Kidney (tissue), 14 donors: Measurements from ENCODE around the gene AKT3. TPM values are rescaled to one million over a fixed set of nuclear protein-coding genes. Genes with fewer than 3 reads are reported as not detected.

Source experiments
- DNase-seq, 5 donors: peaks; one replicate each; pipeline ENCODE4 v3.0.0-alpha.2; 2013 to 2020
- FAIRE-seq: peaks from 2 replicates; lab custom pipeline; 2012; peaks lifted over from hg19 to GRCh38; lab: Jason Lieb, UNC
- H3K27ac ChIP-seq, 2 donors: one replicate each; pipeline ENCODE4 v1.7.0; 2013; ENCODE audit warnings: low read depth in 2 of 2, low read length in 2 of 2, inconsistent platforms in 1 of 2
- H3K27me3 ChIP-seq: one replicate; pipeline ENCODE4 v1.7.1; 2013; ENCODE audit warnings: low read length, inconsistent platforms; ENCODE audit not compliant: control insufficient read depth, insufficient read depth
- H3K36me3 ChIP-seq, 3 donors: one replicate each; pipeline versions ENCODE4 v1.7.0 to v1.7.1; 2013; ENCODE audit warnings: low read length in 3 of 3, control low read depth in 1 of 3, inconsistent platforms in 1 of 3; ENCODE audit not compliant: insufficient read depth in 3 of 3, control insufficient read depth in 2 of 3
- H3K4me1 ChIP-seq, 3 donors: one replicate each; pipeline versions ENCODE4 v1.7.0 to v1.7.1; 2013; ENCODE audit warnings: low read length in 3 of 3, inconsistent platforms in 1 of 3, low read depth in 1 of 3; ENCODE audit not compliant: control insufficient read depth in 2 of 3, insufficient read depth in 2 of 3
- H3K4me3 ChIP-seq, 3 donors: one replicate each; pipeline versions ENCODE4 v1.7.0 to v1.8.1; 2013; ENCODE audit warnings: low read length in 3 of 3, control low read depth in 1 of 3, inconsistent platforms in 1 of 3
- H3K9ac ChIP-seq, 3 donors: one replicate each; pipeline versions ENCODE4 v1.7.0 to v1.7.1; 2013; ENCODE audit warnings: low read length in 3 of 3, control low read depth in 1 of 3, inconsistent platforms in 1 of 3
- H3K9me3 ChIP-seq, 3 donors: one replicate each; pipeline versions ENCODE4 v1.7.0 to v1.7.1; 2013; ENCODE audit warnings: low read length in 3 of 3, control low read depth in 1 of 3, inconsistent platforms in 1 of 3; ENCODE audit not compliant: control insufficient read depth in 2 of 3, insufficient read depth in 1 of 3
- intact Hi-C: fragments of 100-400 bp; cut with DNase I; formaldehyde crosslinking; loops from one replicate; pipeline ENCODE4 v1.11.1; 2022
- polyA plus RNA-seq: library from polyadenylated mRNA; stranded (reverse); fragments of 350-450 nt; fragmentation: Illumina TruSeq; extraction: RNeasy Lipid Tissue Mini Kit (QIAGEN cat#74804); gene quantifications from one replicate; pipeline ENCODE4 v1.2.3, GENCODE V29; 2014; ENCODE audit warnings: low read depth, low replicate concordance; ENCODE audit not compliant: insufficient read depth
- total RNA-seq: library from RNA; stranded (reverse); fragmentation: NEBNext Ultra II Directional; extraction: Animal tissue kit (Norgen Biotek cat#: 25700); gene quantifications from one replicate; pipeline ENCODE4 v1.2.1, GENCODE V29; 2021
- TF ChIP-seq, protein P1 (sequence below): IDR thresholded peaks from 3 replicates; pipeline ENCODE4 v1.5.1; 2012; ENCODE audit warnings: mild to moderate bottlenecking, moderate library complexity, borderline replicate concordance; ENCODE audit not compliant: insufficient read depth; ENCODE audit errors: extremely low read depth
- donor health status: control.
- donor health status: control.
- donor health status: control.
- donor health status: control.
- donor health status: control.
- donor health status: DM: yes; HTN: yes; CAD: no.
- donor health status: Normal renal cell carcinoma (clear cell type).

AKT3 gene
- total and polyA plus RNA-seq, 2 donors from 2014 or later = 9.5 to 81.6 TPM

DNA sequence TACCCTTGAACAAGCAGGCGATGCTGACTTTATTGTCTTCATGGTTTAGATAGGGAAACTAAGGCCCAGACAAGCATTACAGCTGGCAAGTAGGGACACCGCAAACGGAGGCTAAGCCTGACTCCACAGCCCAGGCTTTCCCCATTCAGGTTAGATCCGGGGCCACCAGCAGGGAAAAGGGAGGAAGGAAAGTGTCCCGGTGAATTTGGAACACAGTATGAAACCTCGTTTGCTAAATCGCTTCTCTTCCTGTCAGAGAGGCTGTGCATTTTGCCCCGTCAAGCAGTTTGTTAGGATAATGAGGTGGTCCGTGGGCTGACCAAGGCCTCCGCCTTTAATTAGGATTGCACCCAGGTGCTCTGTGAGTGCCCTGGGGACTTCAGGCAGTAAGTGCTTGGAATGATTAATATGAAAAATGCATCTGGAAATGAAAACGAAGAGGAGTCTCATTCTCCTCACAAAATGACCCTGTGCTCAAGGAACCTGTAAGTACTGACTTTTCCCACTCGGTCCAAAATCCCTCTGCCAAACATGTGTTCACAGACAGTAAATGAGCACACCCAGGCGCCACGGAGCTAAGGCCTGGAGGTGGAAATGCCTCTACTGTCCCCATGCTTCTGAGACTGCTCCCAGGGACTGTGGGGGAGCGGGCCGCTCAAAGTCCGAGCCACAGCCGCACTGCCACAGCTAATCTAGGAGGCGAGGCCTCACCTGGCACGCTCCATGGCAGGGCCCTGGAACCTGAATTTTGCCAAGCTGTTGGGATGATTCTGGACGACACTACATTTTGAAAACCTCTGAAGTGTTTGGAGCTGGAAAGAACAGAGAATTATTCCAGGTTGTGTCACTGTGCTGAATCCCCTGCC, 360.1 kb downstream of the AKT3 start:
- no peaks in the 10 kb centered on the region for H3K27me3 ChIP-seq
- no peaks in the 10 kb centered on the region for H3K36me3 ChIP-seq
- H3K9me3 ChIP-seq = no peaks in the 10 kb centered on the region
- TF ChIP-seq, protein P1, sequence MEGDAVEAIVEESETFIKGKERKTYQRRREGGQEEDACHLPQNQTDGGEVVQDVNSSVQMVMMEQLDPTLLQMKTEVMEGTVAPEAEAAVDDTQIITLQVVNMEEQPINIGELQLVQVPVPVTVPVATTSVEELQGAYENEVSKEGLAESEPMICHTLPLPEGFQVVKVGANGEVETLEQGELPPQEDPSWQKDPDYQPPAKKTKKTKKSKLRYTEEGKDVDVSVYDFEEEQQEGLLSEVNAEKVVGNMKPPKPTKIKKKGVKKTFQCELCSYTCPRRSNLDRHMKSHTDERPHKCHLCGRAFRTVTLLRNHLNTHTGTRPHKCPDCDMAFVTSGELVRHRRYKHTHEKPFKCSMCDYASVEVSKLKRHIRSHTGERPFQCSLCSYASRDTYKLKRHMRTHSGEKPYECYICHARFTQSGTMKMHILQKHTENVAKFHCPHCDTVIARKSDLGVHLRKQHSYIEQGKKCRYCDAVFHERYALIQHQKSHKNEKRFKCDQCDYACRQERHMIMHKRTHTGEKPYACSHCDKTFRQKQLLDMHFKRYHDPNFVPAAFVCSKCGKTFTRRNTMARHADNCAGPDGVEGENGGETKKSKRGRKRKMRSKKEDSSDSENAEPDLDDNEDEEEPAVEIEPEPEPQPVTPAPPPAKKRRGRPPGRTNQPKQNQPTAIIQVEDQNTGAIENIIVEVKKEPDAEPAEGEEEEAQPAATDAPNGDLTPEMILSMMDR = no peak
- H3K4me3 ChIP-seq = no peak overlapping the region
- no peaks in the 10 kb centered on the region for H3K4me1 ChIP-seq
- no peak overlapping the region for H3K9ac ChIP-seq
- FAIRE-seq = no peak
- intact Hi-C loops = no loop called here
- H3K27ac ChIP-seq = no peak overlapping the region
- DNase-seq = no peak

DNA sequence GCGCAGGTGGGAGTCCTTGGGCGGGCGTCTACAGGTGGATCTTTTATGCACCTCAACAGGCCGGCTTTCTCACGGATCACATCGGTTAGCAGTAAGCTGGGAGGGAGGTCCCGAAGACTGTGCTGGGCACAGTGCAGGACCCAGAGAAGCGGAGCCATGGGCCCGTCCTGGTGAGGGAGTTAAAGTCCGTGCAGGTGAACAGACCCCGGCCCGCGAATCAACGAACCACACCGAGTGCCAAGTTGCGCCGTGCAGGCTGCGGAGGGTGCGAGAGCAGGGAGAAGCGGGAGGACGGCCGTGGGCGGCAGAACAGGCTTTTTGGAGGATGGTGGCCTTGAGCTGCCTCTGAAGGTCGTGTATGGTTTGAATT, 360.9 kb downstream of the AKT3 start:
- no peaks in the 10 kb centered on the region for H3K4me1 ChIP-seq
- H3K4me3 ChIP-seq = no peak overlapping the region
- no peak for DNase-seq
- H3K27ac ChIP-seq = no peak overlapping the region
- no peaks in the 10 kb centered on the region for H3K9me3 ChIP-seq
- no peak overlapping the region for H3K9ac ChIP-seq
- TF ChIP-seq, protein P1 = no peak
- FAIRE-seq = no peak
- H3K27me3 ChIP-seq = no peaks in the 10 kb centered on the region
- intact Hi-C loops = no loop called here
- no peaks in the 10 kb centered on the region for H3K36me3 ChIP-seq

DNA sequence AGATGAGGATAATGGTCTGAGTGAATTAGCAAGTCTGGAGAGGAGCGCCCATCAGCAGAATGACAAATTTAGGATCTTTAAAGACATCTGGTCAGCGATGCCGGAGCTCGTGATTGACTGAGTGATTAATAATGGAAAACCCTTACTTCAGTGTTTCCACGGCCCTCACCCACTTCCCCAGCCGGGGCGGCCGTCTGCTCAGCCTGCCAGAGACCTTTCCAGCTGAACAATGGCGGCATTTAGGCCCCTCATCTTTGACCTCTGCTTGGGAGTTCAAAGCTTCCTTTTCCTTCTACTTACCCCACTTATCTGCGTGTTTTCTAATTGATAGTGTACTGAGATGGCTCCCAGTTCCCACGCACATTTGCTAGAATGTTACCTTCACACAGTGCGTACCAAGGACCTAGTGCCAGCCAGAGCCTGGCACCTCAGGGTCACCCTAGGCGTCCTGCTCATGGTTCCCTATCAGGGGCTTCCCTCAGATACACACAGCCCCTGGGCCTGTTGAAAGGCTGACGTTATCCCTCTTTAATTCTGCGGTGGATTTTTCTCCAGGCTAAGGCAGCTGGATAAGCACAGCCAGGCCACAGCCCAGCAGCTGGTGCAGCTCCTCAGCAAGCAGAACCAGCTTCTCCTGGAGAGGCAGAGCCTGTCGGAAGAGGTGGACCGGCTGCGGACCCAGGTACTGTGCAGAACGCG, 361.4 kb downstream of the AKT3 start:
- intact Hi-C loops = no loop called here
- FAIRE-seq (no peak), DNase-seq (no peak)

More for the DNA sequence above, 361.4 kb downstream of the AKT3 start:
- Histone ChIP-seq H3K9ac (no peak overlapping the region), H3K27me3 (no peaks in the 10 kb centered on the region), H3K27ac (no peak overlapping the region), H3K9me3 (no peaks in the 10 kb centered on the region), H3K4me1 (no peaks in the 10 kb centered on the region), H3K36me3 (no peaks in the 10 kb centered on the region), H3K4me3 (no peak overlapping the region)
- TF ChIP-seq, protein P1 = no peak
